Stimulated activated CD4-positive, alpha-beta T cell treated with anti-CD3 and anti-CD28 coated beads, Interleukin-12 subunit alpha, Interleukin-12 subunit beta, amount 100 ng/mL, for 48 hours (primary cell): ENCODE results near the gene CLNK.
"Not testable (repeated sequence)": the region's sequence is repeated elsewhere in the genome, so short reads cannot be mapped to it uniquely, and the experiment has no call there.

ENCODE experiments used
- DNase-seq, 3 donors: peaks; one replicate each; pipeline ENCODE4 v3.0.0-alpha.2; 2020; ENCODE audit warnings: low read depth in 2 of 3, low spot score in 1 of 3

Gene CLNK

DNA sequence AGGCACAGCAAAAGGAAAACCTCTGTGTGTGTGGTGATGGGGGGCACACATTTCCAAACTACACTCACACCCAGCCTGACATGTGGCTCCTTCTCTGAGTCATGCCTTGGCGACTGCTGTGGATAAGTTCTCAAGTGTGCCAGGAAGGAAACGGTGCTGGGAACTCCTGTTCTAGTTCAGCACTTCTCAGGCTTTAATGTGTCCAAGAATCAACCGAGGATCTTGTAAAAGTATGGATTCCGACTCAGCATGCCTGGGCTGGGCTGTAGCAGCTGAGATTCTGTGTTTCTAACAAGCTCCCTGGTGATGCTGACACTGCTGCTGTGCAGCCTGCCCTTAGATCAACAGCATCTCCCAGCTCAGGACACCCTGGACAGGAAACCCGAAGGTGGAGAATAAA, 20.2 kb downstream of the CLNK start:
- DNase-seq, result no peak

- DNase-seq, result no peak
Observed at GRCh38 chr4:10662937-10663336, 21.6 kb downstream of the CLNK start.

- no peak for DNase-seq
Observed at GRCh38 chr4:10661047-10661446, 23.5 kb downstream of the CLNK start.

DNA sequence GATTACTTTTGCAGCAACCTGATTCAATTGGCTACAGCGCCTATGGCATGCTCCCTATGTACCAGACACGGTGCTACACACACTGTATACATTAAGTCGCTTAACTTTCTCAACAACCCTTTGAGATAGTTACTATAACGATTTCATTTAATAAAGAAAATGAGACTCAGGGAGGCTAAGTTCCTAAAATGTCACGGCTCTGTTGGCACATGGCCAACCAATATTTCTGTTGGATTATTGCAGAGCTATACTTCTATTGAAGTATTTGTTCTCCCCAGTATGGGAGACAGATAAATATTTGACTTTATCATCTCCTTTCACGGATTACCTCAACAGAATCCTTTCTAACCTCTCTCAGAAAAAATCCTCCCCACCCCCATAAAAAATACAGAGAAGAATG, 25.3 kb downstream of the CLNK start:
- DNase-seq, result no peak

- DNase-seq, result no peak
Observed at GRCh38 chr4:10656988-10657387, 27.6 kb downstream of the CLNK start.

- no peak for DNase-seq
Observed at GRCh38 chr4:10656420-10656819, 28.1 kb downstream of the CLNK start.

- DNase-seq, result no peak
Observed at GRCh38 chr4:10655968-10656367, 28.6 kb downstream of the CLNK start.

- DNase-seq, result no peak
Observed at GRCh38 chr4:10648479-10648878, 36.1 kb downstream of the CLNK start.

DNA sequence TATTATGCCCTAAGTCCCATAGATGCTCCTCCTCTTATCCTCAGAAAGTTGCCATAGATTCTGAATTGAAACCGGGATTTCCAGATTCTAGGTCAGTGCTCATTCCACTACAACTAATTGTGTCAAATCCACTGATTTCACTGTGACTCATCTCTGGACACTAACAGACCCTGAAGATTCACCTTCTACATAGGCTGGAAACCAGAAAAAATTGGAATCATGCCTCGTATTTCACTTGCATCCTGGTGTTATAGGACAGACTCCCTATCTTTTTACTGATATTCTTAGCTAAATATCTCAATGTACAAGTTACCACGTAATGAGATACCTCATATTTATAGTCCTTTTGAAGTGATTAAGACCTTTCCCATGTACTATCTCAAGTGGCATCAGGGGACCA, 36.7 kb downstream of the CLNK start:
- DNase-seq, result no peak

- no peak for DNase-seq
Observed at GRCh38 chr4:10643600-10644425, 40.8 kb downstream of the CLNK start.

DNA sequence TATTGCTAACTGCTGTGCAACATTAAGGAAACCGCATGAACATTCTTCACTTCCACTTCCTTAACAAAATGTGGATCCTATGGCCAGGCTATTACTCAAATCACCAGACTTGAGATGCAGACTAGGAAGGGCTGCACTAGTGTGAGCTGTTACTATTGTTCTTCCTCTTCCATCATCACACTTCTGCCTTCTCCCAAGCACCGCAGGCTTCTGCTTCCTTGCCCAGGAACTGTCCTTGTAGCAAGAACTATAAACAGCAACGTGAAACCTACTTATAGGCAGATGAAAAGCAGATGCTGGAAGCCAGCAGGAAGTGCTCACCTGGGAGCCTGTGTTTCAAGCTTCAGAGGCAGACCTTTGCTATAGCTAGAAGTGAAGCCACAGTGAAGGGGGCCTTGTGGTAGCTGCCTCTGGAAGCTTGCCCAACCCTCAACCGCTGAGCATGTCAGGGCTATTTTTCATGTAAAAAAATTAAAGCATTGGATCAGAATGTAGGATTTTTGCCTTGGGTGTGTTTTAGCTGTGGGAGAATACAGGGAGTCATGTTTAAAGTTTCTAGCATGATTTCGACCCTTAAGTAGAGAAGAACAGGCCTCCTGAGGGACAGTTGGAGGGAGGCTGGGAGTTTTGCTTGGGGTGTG, 43.9 kb downstream of the CLNK start:
- no peak for DNase-seq

GRCh38 chr4:10639664-10640063, 44.9 kb downstream of the CLNK start:
- no peak for DNase-seq

DNA sequence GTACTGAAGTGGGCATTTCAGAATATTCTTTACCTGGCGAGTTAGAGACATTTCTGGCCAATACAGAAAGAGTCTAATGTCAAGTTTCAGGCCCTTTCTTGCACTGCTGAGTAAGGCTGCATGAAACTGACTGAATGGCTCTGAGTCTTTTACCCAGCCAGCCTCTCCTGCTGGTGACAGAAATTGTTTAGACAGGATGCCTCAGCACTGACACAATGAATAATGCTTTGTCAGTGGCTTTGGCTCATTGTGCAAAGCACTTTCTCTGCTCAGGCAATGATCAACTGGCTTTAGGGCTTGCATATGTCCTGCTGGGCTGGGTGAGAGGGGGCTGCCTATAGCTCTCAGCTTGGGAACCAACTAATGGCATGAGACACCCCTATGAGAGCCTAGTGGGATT, 45.5 kb downstream of the CLNK start:
- DNase-seq, result no peak

- DNase-seq, result no peak
Observed at GRCh38 chr4:10635091-10635490, 49.5 kb downstream of the CLNK start.

GRCh38 chr4:10629394-10629793, 55.2 kb downstream of the CLNK start:
- no peak for DNase-seq

DNA sequence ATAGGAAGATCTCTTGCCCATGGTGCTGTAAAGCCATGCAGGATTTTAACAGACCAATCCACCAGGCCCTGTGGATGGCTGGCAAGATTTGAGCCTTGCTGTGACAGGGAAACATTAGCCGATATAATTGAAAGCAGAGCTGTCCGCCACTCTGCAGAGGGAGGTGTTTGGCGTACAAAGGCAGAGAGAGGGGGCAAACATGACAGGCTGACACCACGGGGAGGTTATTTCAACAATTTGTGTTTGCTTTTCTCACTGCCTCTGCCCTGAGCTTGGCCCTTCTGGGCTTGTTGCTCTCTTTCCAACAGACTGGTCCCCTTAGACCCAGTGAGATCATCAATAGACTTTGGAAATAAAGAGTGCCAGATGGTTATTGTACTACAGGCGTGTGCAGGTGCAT, 59.4 kb downstream of the CLNK start:
- no peak for DNase-seq

- no peak for DNase-seq
Observed at GRCh38 chr4:10623862-10624261, 60.7 kb downstream of the CLNK start.

GRCh38 chr4:10623241-10623640, 61.3 kb downstream of the CLNK start:
- DNase-seq, result no peak

DNA sequence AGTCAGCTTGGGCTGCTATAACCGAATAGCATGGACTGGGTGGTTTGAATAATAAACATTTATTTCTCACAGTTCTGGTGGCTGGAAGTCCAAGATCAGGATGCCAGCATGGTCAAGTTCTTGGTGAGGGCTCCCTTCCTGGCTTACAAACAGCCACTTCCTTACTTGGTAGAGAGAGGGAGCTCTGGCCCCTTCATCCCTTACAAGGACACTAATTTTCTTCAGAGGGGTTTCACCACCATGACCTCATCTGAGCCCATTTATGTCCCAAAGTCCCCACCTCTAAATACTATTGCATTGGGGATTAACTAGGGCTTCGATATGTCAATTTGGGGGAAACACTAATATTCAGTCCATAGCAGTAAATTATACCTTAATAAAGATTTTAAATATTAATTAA, 61.8 kb downstream of the CLNK start:
- DNase-seq, result no peak

DNA sequence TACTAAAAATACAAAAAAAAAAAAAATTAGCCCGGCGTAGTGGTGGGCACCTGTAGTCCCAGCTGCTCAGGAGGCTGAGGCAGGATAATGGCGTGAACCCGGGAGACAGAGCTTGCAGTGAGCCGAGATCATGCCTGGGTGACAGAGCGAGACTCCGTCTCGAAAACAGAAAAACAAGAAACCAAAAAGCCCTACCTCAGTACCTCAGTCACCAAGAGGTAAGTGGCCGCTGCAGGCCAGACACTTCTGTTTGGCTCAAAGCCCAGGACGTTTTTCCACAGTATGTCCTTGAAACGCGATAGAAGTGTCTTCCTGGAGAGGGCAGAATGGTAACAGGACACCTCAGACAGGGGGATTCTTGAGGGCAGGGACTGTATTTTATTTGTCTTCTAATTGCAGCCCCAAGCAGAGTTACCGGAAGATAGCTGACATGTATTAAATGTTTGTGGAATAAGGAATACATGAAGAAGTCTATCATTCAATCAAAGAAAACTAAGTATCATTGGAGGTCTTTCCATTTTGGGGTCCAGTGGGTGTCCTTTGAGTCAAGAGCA, 63.6 kb downstream of the CLNK start:
- DNase-seq, result no peak

GRCh38 chr4:10619855-10620254, 64.7 kb downstream of the CLNK start:
- no peak for DNase-seq

DNA sequence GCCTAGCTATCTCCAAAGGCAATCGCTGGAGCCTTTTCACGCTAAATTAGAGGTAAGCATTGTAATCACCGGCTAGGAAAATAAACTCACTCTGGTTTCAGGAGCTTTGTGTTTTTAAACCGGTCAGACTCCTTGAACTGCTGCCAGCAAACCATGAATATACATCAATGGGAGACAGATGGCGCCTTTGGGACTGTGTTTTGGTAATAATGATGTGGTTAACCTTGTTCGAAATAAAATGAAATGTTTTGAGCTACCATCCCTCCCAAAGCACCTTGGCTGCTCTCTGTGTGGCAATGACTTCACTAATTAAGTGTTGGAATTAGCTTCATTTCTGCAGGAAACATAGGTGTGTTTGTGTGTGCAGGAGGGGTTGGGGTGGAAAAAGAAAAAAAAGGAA, 65.3 kb downstream of the CLNK start:
- DNase-seq, result no peak

DNA sequence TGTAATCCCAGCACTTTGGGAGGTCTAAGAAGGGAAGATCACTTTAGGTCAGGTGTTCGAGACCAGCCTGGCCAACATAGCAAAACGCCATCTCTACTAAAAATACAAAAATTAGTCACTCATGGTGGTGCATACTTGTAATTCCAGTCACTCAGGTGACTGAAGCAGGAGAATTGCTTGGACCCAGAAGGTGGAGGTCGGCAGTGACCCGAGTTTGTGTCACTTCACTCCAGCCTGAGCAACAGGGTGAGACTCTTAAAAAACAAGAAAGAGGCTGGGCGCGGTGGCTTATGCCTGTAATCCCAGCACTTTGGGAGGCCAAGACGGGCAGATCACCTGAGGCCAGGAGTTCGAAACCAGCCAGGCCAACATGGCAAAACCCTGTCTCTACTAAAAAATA, 69.6 kb downstream of the CLNK start:
- DNase-seq, result not testable (repeated sequence)
